HG02884 (cell line): ENCODE measurements around the gene SLC24A3.

ENCODE experiments used
- ATAC-seq: cut with Tn5 transposase; IDR thresholded peaks from one replicate; pipeline ENCODE4 v1.9.1; 2021; ENCODE audit warnings: mild to moderate bottlenecking, moderate library complexity; ENCODE audit not compliant: unreplicated experiment

Gene SLC24A3

DNA sequence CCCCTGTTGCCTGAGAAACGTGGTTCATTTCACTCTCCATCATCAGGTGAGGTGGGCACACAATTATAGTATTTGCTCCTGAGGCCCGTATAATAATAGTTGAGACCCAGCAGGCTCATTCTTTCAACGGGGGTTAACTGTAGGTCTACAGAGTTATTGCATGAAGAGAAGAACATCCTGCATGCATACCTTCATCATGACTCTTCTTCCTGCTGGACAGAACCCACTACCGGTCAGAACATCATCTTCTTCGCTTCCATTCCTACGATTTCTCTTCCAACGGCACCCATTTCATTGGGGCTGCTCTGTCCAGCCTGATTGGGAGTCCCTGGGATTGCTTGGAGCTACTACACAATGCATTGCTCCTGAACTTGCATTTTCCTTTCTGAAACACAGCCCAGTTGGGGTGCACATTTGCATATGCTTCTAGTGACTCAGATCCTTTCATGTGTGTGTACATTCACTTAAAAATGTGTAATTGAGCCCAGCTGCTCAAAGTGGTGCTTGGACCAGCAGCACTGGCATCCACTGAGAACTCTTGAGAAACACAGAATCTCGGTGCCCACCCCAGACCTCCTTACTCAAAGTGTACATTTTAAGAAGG, 57.4 kb downstream of the SLC24A3 start:
- no peak for ATAC-seq

- ATAC-seq: no peak
Measured at GRCh38 chr20:19271879-19272651, 59.6 kb downstream of the SLC24A3 start.

GRCh38 chr20:19272976-19273654, 60.7 kb downstream of the SLC24A3 start:
- no peak for ATAC-seq

GRCh38 chr20:19274001-19274400, 61.6 kb downstream of the SLC24A3 start:
- ATAC-seq: no peak

GRCh38 chr20:19274412-19275015, 62.1 kb downstream of the SLC24A3 start:
- ATAC-seq: no peak

GRCh38 chr20:19275038-19275629, 62.7 kb downstream of the SLC24A3 start:
- no peak for ATAC-seq

- ATAC-seq: no peak
Measured at GRCh38 chr20:19275630-19276071, 63.2 kb downstream of the SLC24A3 start.

DNA sequence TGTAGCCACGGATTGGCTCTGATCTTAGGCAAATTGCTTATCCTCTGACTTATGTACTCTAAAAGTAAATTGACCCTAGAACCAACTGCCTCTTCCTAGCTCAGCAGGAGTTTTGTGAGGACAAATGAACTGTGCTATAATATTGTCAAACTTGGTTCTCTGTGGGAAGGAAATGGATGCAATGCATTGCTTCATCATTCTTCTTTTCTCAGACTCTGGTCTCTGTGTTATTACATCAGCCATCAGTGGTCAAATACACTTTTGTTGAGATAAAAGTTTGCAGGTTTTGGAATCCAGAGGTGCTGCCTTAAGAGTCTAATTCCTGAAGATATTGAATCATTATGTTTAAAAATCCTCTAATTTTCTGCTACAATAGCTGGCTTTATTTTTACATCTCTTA, 64.9 kb downstream of the SLC24A3 start:
- no peak for ATAC-seq

- no peak for ATAC-seq
Measured at GRCh38 chr20:19283490-19284025, 71.1 kb downstream of the SLC24A3 start.

DNA sequence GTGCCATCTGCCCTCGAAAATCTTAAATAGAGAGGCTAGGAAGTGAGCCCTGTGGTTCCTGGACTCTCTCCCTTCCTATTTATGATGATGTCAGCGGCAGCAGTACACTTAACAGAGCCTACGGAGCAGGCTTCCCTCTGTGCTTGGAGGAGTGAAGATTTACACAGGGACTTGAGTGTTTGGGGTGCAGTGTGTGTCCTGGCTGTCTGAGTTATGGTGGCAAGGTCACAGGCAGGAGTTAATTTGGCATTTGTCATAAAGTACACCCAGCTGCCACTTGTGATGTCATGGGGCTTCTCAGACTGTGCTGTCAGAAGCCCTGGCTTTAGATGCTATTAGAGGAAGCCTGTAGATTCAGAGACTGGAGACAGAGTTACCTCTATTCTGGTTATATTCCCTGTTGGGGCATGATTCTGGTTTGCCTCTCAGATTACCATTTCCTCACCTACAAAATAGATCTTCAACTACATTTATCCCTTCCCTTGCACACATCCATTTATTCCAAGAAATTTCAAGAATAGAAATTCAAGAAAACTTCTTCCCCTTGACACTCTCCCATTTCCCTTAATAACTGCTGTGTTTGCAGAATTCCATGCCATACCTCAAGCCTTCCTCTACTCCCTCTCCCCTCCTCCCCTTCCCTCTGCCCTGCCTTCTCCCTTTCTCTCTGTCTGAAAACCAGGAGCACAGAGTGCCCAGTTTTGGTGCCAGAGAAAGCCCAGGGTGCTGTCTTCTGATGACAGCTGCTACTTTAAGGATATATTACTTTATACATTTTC, 72.1 kb downstream of the SLC24A3 start:
- no peak for ATAC-seq

DNA sequence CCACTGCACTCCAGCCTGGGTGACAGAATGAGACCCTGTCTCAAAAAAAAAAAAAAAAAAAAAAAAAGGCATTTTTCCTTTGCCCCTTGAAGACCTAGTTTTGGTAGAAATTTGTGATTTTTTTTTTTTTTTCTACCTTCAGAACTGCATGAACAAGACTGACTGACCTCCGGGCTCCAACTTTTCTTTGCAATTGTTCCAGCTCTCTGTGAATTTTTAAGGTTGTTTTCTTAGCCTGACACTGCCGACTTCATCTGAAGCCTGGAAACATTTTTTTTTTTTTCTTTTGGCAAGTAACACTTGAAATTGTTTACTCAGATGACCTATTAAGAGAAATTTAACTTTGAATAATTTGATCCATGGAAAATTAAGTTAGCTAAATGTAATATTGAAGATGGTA, 73.0 kb downstream of the SLC24A3 start:
- ATAC-seq: no peak

GRCh38 chr20:19288061-19288460, 75.6 kb downstream of the SLC24A3 start:
- ATAC-seq: no peak

GRCh38 chr20:19288636-19289035, 76.2 kb downstream of the SLC24A3 start:
- no peak for ATAC-seq

- ATAC-seq: no peak
Measured at GRCh38 chr20:19289451-19289850, 77.0 kb downstream of the SLC24A3 start.

DNA sequence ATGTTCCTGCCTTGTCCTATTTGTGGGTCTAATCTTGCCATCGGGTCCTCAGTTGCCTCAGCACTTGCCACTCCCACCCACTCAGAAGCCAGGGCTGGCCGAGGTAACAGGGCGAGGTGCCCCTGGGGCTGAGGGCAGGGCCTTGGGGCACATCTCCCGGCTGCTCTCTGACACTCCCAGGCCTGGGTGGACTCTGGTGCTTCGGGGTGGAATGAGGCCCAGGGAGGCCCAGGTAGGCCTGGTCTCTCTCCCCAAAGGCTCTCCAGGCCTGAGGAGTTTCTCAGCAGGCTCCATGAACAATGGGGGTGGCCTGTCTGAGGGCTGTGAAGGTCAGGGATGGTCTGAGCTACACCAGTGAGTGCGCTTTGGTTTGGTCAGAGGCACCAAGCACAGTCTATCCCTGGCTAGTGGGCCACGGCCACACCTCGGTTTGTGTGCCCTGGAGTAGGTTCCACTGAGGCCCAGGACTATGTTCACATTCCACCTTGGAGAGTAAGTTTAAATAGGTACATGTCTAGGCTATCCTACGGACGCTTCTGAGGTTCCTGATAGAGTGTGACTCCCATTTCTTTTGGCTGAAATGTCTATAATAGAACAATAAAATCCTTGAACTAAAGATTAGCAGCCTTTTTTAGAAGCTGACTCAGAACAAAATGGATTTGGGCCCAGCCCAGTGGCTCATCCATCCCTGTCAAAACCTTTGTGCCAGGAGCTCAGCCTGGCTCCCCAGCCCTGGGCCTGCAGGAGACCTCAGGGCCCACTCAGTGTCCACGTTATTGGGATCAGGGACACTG, 78.8 kb downstream of the SLC24A3 start:
- no peak for ATAC-seq

DNA sequence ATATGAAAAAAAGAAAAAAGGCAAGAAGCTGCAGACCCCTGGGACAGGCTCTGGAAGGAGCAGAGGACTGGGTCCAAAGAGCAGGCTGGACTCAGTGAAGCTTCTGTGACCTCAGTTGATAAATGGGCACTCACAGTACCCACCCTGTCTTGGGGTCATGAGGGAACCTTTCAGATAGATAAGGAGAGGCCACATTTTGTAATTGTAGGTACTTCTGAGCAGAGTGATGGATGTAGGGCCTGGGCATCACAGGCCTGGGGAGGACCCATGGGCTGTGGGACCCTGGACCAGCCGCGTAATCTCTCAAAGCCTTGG, 79.3 kb downstream of the SLC24A3 start:
- no peak for ATAC-seq

- ATAC-seq: no peak
Measured at GRCh38 chr20:19292254-19292653, 79.8 kb downstream of the SLC24A3 start.

GRCh38 chr20:19295076-19295475, 82.6 kb downstream of the SLC24A3 start:
- no peak for ATAC-seq

- no peak for ATAC-seq
Measured at GRCh38 chr20:19298652-19299051, 86.2 kb downstream of the SLC24A3 start.

GRCh38 chr20:19300395-19300794, 88.0 kb downstream of the SLC24A3 start:
- ATAC-seq: no peak
